H1 (cell line): ENCODE results near the gene DLL1. TPM values are rescaled to one million over a fixed set of nuclear protein-coding genes. Genes with fewer than 3 reads are reported as not detected.

ENCODE experiments used
- ATF2 ChIP-seq: IDR thresholded peaks from 2 replicates; pipeline ENCODE4 v1.6.1; 2012; ENCODE audit warnings: low read length, inconsistent platforms
- BRCA1 ChIP-seq: IDR thresholded peaks from 2 replicates; pipeline ENCODE4 v1.6.1; 2012; ENCODE audit warnings: low read depth, low read length, improper control_type of control experiment
- CEBPB ChIP-seq: IDR thresholded peaks from 2 replicates; pipeline ENCODE4 v1.6.1; 2012; ENCODE audit warnings: low read depth, low read length
- FOSL1 ChIP-seq: IDR thresholded peaks from 2 replicates; pipeline ENCODE4 v1.6.1; 2011; ENCODE audit warnings: mild to moderate bottlenecking, low read depth, low read length, moderate library complexity; ENCODE audit not compliant: insufficient read depth
- GTF2F1 ChIP-seq: IDR thresholded peaks from 2 replicates; pipeline ENCODE4 v1.6.1; 2012; ENCODE audit warnings: low read depth, low read length, improper control_type of control experiment, borderline replicate concordance
- HDAC2 ChIP-seq, 2 experiments: fragments of 300-600 bp in 1 of 2; sonication (generic) in 1 of 2; IDR thresholded peaks; 2 replicates each; pipeline ENCODE4 v1.6.1; 2011 to 2012; ENCODE audit warnings: low read depth in 2 of 2, low read length in 2 of 2, mild to moderate bottlenecking in 2 of 2, moderate library complexity in 2 of 2, borderline replicate concordance in 1 of 2, inconsistent platforms in 1 of 2
- KDM4A ChIP-seq: IDR thresholded peaks from one replicate; pipeline ENCODE4 v1.7.1; 2012; ENCODE audit warnings: low read depth, mild to moderate bottlenecking, moderate library complexity, low read length, inconsistent platforms; ENCODE audit not compliant: severe bottlenecking
- RAD21 ChIP-seq, 2 experiments: IDR thresholded peaks in 1 of 2; conservative IDR thresholded peaks in 1 of 2; 2 replicates each; pipeline ENCODE4 v1.6.1; 2011; ENCODE audit warnings: low read depth in 2 of 2, low read length in 2 of 2, improper control_type of control experiment in 1 of 2, inconsistent platforms in 1 of 2, mild to moderate bottlenecking in 1 of 2, moderate library complexity in 1 of 2
- TBP ChIP-seq: IDR thresholded peaks from 2 replicates; pipeline ENCODE4 v1.6.1; 2011; ENCODE audit warnings: low read depth, low read length, improper control_type of control experiment
- polyA plus RNA-seq, 7 experiments: library from polyadenylated mRNA; depleted of rRNA in 3 of 7; stranded (reverse) in 5 of 7; unstranded in 2 of 7; fragments of >200 nt in 5 of 7; fragments of 200-250 nt in 2 of 7; gene quantifications; 1 replicate in 5 of 7; 2 replicates in 1 of 7; 4 replicates in 1 of 7; pipeline versions ENCODE4 v1.2.1 to v1.2.3, GENCODE V29; 2011 to 2013; ENCODE audit warnings: missing spikeins in 2 of 7, mixed read lengths in 2 of 7
- total RNA-seq: library from RNA; stranded (reverse); fragmentation: NEBNext Ultra II Directional; extraction: Animal tissue kit (Norgen Biotek cat#: 25700); gene quantifications from 2 replicates; pipeline ENCODE4 v1.2.1, GENCODE V29; 2021

The DLL1 gene
- total and polyA plus RNA-seq, 2 of the 8 experiments (the other 6 are each of a cell fraction or from before 2014, with no cell fraction given) = 1.7 to 3.8 TPM

GRCh38 chr6:170266061-170266825, 24.6 kb downstream of the DLL1 start (continued):
- TF ChIP-seq HDAC2 (IDR thresholded peaks at IDR 0.05; ENCODE audit: borderline replicate concordance in 1 of 2, low read depth in 2 of 2, low read length in 2 of 2) (no peak), RAD21 (IDR thresholded peaks at IDR 0.05 in 1 of 2, conservative IDR thresholded peaks at IDR 0.05 in 1 of 2; ENCODE audit: low read depth in 2 of 2, low read length in 2 of 2) (no peak), GTF2F1 (no peak), CEBPB (no peak), FOSL1 (no peak), BRCA1 (no peak), ATF2 (no peak), KDM4A (no peak), TBP (no peak)
